ENCODE measurements around the gene CACNG6.

The CACNG6 gene

GRCh38 chr19:54041969-54042606 is 50.7 kb downstream of the CACNG6 start:
- Histone ChIP-seq H3K27me3 (replicated peaks in 2 of 5; ENCODE audit: control insufficient read depth in 4 of 5, insufficient read depth in 5 of 5, low read length in 4 of 5) (peaks cover 0 to 36% (median 3%) of the 10 kb centered on the region in 5 experiments), H3K27ac (ENCODE audit: insufficient read depth in 1 of 2, low read depth in 1 of 2, low read length in 2 of 2, poor library complexity in 1 of 2, severe bottlenecking in 2 of 2) (no peak overlapping the region), H3K4me1 (ENCODE audit: control extremely low read depth in 1 of 4, control insufficient read depth in 4 of 4, insufficient read depth in 4 of 4, low read length in 3 of 4) (no peaks in the 10 kb centered on the region), H3K36me3 (ENCODE audit: control insufficient read depth in 4 of 4, insufficient read depth in 4 of 4, low read length in 3 of 4) (no peaks in the 10 kb centered on the region), H3K9me3 (ENCODE audit: control extremely low read depth in 1 of 5, control insufficient read depth in 4 of 5, insufficient read depth in 2 of 5, low read depth in 1 of 5, low read length in 4 of 5) (no peaks in the 10 kb centered on the region), H3K4me3 (ENCODE audit: control insufficient read depth in 1 of 7, extremely low read depth in 1 of 7, insufficient read depth in 4 of 7, low read depth in 2 of 7, low read length in 6 of 7) (no peak overlapping the region)
- CTCF ChIA-PET, result interaction anchor here (0.6 to 1.5 kb wide), 7 partner anchors 8 to 292 kb away, joined by 3 to 6 read pairs (median 3); no protein-coding TSS in a partner anchor
- no peak for DNase-seq
- 62% methylated on average over 6 of the region's 9 CpGs for WGBS (ENCODE audit: insufficient coverage)
- POLR2A ChIA-PET, result no interaction called here

- 96% methylated on average over 2 of the region's 3 CpGs for WGBS (ENCODE audit: insufficient coverage)
- H3K4me1 ChIP-seq (ENCODE audit: control extremely low read depth in 1 of 4, control insufficient read depth in 4 of 4, insufficient read depth in 4 of 4, low read length in 3 of 4), result no peaks in the 10 kb centered on the region
- ChIA-PET POLR2A (interaction anchor here (0.6 kb wide), 1 partner anchor 19 kb away, joined by 6 read pairs; no protein-coding TSS in a partner anchor), CTCF (interaction anchor here (1.0 to 1.5 kb wide), 5 partner anchors 8 to 234 kb away, joined by 3 to 4 read pairs (median 3); no protein-coding TSS in a partner anchor)
- no peaks in the 10 kb centered on the region for H3K9me3 ChIP-seq (ENCODE audit: control extremely low read depth in 1 of 5, control insufficient read depth in 4 of 5, insufficient read depth in 2 of 5, low read depth in 1 of 5, low read length in 4 of 5)
- no peaks in the 10 kb centered on the region for H3K36me3 ChIP-seq (ENCODE audit: control insufficient read depth in 4 of 4, insufficient read depth in 4 of 4, low read length in 3 of 4)
- no peak for DNase-seq
- H3K27me3 ChIP-seq (replicated peaks in 2 of 5; ENCODE audit: control insufficient read depth in 4 of 5, insufficient read depth in 5 of 5, low read length in 4 of 5), result peaks cover 0 to 41% (median 4%) of the 10 kb centered on the region in 5 experiments
- no peak overlapping the region for H3K27ac ChIP-seq (ENCODE audit: insufficient read depth in 1 of 2, low read depth in 1 of 2, low read length in 2 of 2, poor library complexity in 1 of 2, severe bottlenecking in 2 of 2)
- no peak overlapping the region for H3K4me3 ChIP-seq (ENCODE audit: control insufficient read depth in 1 of 7, extremely low read depth in 1 of 7, insufficient read depth in 4 of 7, low read depth in 2 of 7, low read length in 6 of 7)
Measured at GRCh38 chr19:54042989-54043388, 51.6 kb downstream of the CACNG6 start.

GRCh38 chr19:54045771-54046170 is 54.3 kb downstream of the CACNG6 start:
- Histone ChIP-seq H3K4me1 (ENCODE audit: control extremely low read depth in 1 of 4, control insufficient read depth in 4 of 4, insufficient read depth in 4 of 4, low read length in 3 of 4) (peaks cover 0 to 2% (median 0%) of the 10 kb centered on the region in 4 experiments), H3K27me3 (replicated peaks in 2 of 5; ENCODE audit: control insufficient read depth in 4 of 5, insufficient read depth in 5 of 5, low read length in 4 of 5) (peaks cover 0 to 36% (median 4%) of the 10 kb centered on the region in 5 experiments), H3K4me3 (ENCODE audit: control insufficient read depth in 1 of 7, extremely low read depth in 1 of 7, insufficient read depth in 4 of 7, low read depth in 2 of 7, low read length in 6 of 7) (no peak overlapping the region), H3K36me3 (ENCODE audit: control insufficient read depth in 4 of 4, insufficient read depth in 4 of 4, low read length in 3 of 4) (no peaks in the 10 kb centered on the region), H3K9me3 (ENCODE audit: control extremely low read depth in 1 of 5, control insufficient read depth in 4 of 5, insufficient read depth in 2 of 5, low read depth in 1 of 5, low read length in 4 of 5) (peaks cover 0 to 7% (median 0%) of the 10 kb centered on the region in 5 experiments), H3K27ac (ENCODE audit: insufficient read depth in 1 of 2, low read depth in 1 of 2, low read length in 2 of 2, poor library complexity in 1 of 2, severe bottlenecking in 2 of 2) (no peak overlapping the region)
- WGBS (ENCODE audit: insufficient coverage), result 83% methylated on average over 1 of the region's 2 CpGs
- no peak for DNase-seq
- ChIA-PET POLR2A (no interaction called here), CTCF (interaction anchor here (1.0 to 1.5 kb wide), 2 partner anchors 8 to 14 kb away, joined by 4 to 5 read pairs; no protein-coding TSS in a partner anchor)

- DNase-seq, result no peak
- H3K4me1 ChIP-seq (ENCODE audit: control extremely low read depth in 1 of 4, control insufficient read depth in 4 of 4, insufficient read depth in 4 of 4, low read length in 3 of 4), result peaks cover 0 to 2% (median 0%) of the 10 kb centered on the region in 4 experiments
- H3K4me3 ChIP-seq (ENCODE audit: control insufficient read depth in 1 of 7, extremely low read depth in 1 of 7, insufficient read depth in 4 of 7, low read depth in 2 of 7, low read length in 6 of 7), result no peak overlapping the region
- no peaks in the 10 kb centered on the region for H3K36me3 ChIP-seq (ENCODE audit: control insufficient read depth in 4 of 4, insufficient read depth in 4 of 4, low read length in 3 of 4)
- peaks cover 0 to 27% (median 4%) of the 10 kb centered on the region in 5 experiments for H3K27me3 ChIP-seq (replicated peaks in 2 of 5; ENCODE audit: control insufficient read depth in 4 of 5, insufficient read depth in 5 of 5, low read length in 4 of 5)
- H3K27ac ChIP-seq (ENCODE audit: insufficient read depth in 1 of 2, low read depth in 1 of 2, low read length in 2 of 2, poor library complexity in 1 of 2, severe bottlenecking in 2 of 2), result no peak overlapping the region
- 96% methylated on average over 4 of the region's 4 CpGs for WGBS (ENCODE audit: insufficient coverage)
- ChIA-PET CTCF (interaction anchor here (0.8 kb wide), 1 partner anchor 20 kb away, joined by 3 read pairs; no protein-coding TSS in a partner anchor), POLR2A (no interaction called here)
- H3K9me3 ChIP-seq (ENCODE audit: control extremely low read depth in 1 of 5, control insufficient read depth in 4 of 5, insufficient read depth in 2 of 5, low read depth in 1 of 5, low read length in 4 of 5), result peaks cover 0 to 7% (median 0%) of the 10 kb centered on the region in 5 experiments
Measured at GRCh38 chr19:54047616-54048015, 56.2 kb downstream of the CACNG6 start.

Data from common myeloid progenitor, CD34-positive (primary cell).